Hypothalamus (tissue), 51 donors: ENCODE data around the gene MACF1.

Source experiments
- DNase-seq, 51 donors: peaks; one replicate each; lab custom pipeline; 2025; lab: John Stamatoyannopoulos, UW

Gene MACF1

DNA sequence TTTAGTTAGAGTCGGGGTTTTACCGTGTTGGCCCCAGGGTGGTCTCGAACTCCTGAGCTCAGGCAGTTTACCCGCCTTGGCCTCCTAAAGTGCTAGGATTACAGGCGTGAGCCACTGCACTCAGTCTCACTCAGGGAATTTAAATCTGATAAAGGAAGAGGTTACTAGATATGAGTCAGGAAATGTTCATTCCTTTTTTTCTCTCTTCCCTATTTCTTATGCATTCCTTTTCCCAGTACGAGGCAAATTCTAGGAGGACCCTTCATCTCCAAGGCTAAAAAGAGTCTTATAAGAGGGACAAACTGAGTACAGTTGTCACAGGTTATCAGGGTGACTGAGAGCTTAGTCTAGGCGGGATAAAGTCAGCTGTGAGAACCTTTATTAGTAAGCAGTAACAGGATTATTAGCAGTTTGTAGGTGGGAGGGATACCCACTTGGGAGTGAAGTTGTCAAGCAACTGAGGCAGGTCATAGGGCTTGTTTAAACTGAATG lies 9.1 kb downstream of the MACF1 start:
- peak in 1 of 51 donors; percentile 49 for DNase-seq

DNA sequence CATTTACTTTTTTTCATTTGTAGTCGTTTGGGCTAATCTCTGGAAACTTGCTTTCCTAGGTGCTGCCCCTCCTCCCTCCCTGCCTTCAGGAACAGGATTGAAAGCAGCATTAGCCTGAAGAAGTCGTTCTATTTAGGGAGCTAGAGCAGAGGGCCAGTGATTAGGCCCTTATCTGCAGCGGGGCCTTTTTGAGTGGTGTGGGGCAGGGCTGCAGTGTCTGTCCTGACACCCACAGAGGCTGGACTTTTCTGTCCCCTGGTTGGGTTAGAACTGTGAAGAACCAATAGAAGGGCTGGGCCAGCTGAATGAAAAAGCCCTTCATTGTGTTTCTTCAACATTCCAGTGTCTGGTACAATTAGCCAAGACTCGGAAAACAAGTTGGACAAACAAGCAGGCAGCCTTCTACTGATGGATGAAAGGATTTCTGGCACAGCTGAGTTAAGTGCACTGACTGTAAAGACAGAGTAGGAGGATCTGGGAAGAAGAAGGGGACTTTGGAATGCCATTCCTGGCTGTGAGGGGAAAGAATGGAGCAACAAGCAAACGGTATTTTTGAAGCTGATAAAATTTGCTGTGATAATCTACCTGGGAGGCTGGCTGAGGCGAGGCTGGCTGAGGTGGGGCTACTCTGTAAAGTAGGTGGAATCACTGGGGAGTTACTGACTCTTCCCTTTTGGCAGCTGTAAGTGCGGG lies 9.7 kb downstream of the MACF1 start:
- DNase-seq, result peak in 28 of 51 donors; percentile 23 to 84 (median 42)

DNA sequence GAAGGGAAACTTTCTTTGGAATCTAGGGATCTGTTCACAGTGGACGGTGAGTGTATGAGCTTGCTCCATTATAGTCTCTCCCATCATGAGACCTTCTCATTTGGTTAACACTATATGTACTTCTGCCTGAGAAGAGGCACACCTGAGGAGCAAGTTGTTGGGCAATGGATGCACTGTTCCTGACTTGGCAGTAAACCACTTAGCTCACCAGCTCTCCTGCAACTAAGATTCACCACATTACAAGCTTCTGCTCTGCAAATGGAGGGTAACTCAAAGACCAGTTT lies 10.2 kb downstream of the MACF1 start:
- peak in 1 of 51 donors; percentile 44 for DNase-seq

DNA sequence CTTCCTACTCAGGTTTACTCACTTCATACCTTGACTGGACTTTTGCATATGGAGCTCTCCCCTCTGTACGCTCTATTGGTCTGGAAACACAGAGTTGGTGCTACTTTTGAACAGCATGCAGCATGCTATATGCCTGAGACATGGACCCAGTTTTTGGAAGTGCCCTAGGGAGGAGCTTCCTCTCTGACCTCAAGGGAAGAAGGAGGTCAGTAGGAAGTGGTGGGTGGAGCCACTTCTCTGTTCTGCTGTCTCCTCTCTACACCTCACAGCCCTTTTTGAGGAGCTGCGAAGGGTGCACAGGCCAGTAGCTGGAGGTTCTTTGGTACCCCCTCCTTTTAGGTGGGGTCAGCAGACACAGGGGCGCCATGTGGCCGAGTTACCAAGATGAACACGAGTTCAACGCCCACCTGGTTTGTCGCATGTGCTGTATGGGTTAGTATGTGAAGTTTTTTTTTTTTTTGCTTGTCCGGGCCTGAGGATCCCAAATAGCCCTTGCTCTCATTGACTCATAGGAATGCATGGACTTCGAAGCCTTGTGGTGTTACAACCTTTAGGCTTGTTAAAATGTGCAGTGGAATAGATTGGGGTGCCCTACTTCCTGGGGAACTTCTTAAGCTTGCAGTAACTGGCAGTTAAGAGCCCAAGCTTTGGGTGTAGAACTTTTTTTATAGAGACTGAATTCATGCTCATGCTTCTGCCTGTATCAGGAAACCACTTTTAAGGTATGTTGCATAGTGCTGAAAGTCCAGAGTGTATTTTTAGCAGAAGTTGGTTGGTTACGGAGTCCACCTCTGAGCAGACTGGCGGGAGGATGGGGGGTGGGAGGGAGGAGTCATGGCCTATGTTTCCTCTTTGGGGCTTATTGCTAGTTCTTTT lies 10.7 kb downstream of the MACF1 start:
- DNase-seq, result no peak

DNA sequence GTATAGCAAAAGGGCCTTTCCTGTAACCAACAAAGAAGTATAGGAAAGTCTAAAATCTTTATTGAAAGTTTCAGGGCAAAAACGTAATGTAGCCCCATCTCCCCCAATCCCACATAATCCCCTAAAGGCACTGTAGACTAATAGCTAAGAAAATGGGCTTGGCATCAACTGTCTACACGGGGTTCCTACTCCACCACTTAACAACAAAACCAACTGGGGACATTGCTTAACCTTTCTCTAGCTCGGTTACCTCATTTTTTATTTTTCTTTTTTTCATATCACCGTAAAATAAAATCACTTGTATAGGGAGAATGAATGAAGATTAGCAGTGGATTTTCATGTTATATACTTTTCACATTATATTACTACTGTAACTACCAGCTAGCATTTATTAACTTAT lies 12.3 kb downstream of the MACF1 start:
- DNase-seq, result no peak

DNA sequence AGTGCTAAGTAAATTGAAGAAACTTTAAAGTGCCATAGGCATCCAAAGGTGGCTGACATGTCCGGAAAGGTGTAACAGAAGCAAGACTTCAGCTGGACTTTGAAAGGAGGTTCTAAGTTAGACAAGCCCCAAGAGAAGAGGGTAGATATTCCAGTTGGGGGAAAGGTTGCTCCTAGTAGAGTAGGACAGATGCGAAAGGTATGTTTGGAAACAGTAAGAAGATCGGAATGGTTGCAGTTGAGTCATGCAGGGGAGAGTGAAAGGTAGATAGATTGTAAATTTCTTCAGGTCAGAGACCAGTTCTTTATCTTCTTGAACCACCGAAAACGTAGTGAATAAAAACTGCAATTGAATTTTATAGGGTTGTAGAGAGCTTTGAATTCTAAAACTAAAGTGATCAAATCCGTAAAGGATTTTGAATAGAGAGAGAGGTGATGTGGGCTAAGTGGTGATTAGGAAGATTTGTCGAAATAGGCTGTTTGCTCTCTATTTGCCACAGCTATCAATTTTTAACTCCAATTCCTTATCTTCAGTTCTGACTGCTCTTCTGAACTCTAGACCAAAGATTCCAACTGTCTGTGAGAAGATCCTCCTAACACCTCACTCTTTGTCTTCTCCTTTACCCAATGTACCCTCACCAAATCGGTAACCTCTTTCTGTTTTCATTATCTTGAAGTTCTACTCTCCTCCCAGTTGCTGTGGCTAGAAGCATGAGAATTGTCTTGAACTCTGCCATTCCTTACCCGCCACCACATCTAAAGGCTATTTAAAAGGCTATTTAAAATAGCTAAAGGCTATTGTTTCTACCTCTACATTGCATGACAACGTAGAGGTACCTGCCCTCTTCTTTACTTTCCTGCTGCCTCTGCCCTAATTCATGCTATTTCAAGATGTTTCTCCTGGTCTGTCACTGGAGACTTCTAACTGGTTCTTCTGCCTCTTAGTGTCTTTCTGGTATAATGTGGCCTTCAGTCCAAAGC lies 16.7 kb downstream of the MACF1 start:
- no peak for DNase-seq

DNA sequence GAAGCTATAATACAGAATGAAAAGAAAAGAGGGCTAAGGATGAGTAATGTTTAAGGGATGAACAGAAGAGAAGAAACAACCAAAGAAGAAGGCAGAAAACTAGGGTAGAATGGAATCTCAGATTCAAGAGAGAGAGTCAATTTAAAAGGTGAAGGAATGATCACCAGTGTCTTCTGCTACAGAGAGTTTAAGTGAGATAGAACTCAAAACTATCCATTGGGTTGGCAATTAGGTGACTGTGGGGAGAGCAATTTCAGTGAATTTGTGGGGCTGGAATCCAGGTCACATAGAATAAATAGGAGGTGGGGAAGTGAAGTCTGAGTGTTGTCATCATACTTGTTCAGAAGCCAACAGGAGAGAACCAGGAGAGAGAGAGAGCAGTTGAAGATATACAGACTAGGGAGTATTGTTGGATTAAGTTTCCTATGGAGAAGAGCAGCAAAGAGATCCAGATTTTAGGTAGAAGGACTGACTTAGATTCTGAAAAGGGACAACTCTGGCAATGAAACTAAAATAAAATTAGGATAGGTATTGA lies 19.9 kb downstream of the MACF1 start:
- no peak for DNase-seq

DNA sequence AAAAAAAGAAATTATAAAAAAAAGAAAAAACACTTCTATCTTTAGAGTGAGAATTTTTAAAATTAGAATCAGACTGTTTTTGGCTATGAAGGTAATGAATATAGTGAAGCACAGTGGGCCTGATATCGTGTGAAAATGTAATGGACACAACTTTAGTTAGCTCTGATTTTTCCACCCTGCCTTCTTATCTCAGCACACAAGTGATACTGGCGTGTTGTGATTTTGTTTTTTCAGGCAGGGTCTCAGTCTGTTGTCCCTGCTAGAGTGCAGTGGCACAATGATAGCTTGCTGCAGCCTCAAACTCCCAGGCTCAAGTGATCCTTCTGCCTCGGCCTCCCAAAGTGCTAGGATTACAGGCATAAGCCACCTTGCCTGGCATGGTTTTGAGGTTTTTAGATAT lies 22.3 kb downstream of the MACF1 start:
- no peak for DNase-seq

DNA sequence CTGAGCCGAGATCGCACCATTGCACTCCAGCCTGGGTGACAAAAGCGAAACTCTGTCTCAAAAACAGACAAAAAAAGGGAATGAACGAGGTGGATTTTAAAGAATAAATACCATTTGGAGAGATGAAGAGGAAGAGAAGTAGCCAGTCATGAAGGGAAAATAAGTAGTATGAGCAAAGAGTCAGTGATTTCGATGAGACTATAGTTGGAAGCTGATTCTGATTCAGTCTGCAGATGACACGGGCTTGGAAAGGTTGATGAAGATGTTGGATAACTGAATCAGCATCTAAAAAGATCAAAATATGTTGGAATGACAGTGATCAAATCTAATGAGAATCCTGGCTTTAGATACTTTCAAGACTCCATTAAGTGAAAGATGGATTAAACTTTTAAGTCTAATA lies 23.8 kb downstream of the MACF1 start:
- DNase-seq, result no peak

DNA sequence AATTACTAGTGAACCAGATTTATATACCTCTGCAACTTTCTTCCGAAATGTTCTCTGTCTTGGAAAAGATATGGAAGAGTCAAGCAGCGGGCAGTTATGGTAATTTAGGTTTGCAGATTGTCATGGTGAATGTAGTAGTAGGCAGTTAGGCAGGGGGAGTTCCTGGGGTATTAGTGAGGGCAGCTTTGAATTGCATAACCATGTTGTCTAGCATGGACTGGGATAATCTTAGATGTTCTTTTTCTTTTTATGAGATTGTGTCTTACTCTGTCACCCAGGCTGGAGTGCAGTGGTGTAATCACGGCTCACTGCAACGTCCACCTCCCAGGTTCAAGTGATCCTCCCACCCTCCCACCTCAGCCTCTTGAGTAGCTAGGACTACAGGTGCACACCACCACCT lies 25.0 kb downstream of the MACF1 start:
- no peak for DNase-seq

DNA sequence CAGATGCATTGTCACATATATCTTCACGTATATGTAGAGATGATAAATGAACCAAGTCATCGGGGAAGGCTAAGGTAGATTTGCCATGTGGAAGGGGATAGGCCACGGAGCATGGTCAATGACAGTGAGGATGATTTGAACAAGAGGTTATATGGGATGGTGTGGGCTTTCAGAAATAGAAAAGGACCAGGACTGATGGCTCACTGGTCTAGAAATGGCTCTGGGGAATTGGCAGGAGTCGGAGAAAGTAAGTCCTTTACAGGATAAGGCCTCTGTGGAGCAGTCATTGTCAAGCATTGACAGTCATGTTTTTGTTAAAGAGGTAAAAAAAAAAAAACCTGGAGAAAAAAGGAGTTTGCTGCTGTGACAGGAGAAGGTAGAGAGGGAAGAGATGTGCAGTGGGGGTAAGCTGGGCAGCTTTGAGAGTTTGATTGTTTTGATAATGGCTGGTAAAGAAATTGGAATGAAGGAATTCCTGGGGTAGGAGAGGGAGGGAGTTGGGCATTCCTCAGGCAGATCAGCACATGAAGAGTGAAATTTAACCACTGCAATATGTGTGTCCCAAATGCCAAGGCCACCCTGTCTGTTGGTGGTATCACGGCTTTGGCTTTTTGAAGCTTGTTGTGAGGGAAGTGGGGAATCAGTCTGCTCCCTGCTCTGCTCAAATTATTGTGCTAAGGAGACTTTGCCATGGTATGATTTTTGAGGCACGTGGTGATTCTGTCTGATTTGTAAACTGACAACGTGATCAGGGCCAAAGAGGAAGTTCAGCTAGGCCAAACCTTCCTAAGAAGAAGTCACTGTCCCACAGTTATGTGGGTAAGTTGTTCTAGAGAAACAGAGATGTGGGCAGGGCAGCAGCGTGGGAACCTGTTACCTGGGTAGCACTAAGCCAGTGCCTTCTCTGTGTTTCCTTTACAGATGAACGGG lies 26.0 kb downstream of the MACF1 start:
- DNase-seq, result peak in 2 of 51 donors; percentile 6 to 9

DNA sequence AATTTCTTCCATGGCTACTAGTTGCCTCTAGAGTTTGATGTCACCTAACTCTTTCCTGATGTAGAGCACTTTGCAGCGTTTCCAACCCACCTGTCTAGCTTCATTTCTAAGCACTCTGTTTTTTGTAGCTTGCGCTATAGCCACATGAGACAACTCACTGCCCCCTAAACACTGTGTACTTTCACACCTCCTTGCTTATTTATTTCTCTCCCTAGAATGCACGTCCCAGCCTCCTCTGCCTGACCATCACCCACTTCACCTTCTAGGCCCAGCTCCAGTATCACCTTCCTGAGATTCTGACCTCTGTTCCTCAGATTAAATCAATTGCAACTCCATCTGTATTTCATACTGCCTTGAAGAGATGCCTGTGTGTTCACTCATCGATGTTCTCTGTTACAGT lies 32.5 kb downstream of the MACF1 start:
- DNase-seq, result peak in 1 of 51 donors; percentile 34

DNA sequence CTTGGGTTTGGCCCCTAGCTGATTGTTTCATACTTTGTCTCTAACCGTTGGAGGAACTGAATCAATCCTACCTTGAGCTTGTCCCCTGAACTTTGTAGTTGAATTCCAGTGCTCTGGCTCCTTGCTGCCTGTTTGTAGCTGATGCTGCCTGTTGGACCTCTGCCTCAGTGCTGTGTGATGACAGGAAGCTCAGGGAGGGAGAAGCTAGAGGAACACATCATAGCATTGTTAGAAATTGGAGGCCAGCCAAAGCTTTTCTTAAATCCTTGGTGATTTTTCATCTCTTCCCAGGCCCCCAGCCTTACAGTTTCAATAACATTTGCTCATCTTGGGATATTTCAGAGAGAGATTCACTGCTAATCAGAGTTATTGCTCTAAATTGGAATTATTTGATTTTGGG lies 34.0 kb downstream of the MACF1 start:
- peak in 33 of 51 donors; percentile 10 to 81 (median 48) for DNase-seq

DNA sequence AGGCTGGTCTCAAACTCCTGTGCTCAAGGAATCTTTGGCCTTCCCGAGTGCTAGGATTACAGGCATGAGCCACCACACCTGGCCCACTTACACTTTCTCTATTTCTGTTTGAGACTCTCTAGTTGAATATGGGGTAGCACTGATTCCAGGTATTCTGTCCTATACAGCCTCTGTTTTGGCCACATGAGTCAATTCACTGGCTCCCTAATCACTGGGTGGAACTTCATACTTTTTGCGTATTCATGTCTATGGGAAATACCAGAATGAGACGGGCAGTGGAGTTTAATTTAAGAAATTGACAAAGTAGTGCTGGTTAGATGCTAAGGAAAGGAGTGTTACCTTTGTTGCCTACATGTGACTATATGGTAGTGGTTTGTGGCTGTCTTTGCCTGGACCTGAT lies 35.5 kb downstream of the MACF1 start:
- DNase-seq, result no peak

DNA sequence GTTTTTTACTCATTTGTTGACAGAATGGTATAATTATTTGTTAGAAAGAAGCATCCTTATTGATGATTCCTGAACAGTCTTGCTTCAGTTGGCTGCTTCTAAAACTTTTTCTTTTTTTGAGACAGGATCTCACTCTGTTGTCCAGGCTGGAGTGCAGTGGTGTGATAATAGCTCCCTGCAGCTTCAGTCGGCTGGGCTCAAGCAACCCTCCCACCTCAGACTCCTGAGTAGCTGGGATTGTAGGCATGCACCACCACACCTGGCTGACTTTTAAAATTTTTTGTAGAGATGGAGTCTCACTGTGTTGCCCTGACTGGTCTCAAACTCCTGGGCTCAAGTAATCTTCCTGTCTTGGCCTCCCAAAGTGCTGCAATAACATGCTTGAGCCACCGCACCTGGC lies 38.8 kb downstream of the MACF1 start:
- no peak for DNase-seq

DNA sequence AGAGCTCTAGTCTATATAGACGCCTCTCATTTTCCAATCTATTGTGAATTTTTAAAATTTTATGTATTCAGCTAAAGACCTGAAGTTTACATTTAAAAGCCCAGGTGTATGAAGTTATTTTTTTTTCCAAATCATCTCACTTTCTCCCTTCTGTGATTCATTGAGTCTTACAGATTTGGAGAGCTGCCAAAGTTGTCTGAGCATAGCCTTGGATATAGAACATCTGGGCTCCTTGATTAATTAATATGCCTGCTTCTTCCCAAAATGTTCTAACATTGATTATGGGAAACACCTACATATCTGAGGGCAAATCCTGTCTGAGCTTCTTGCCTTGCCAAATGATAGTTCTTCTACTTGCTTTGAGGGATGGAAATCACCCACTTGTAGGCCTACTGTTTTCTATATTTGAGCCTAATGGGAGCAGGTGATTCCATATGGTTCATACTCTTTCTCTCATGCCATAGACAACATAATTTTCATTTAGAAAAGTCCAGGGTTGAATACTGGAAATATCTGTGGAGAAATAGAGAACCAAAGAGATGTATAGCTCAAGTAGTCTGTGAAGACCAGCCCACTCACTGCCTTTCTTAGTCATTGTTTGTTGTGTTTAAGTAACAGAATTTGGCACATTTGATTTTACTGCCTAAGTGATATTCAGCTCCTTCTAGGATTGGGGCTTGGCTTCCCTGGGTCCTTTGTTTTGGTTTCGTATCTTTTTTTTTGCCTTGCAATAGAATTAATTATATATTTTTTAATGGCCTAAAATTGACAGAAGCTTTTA lies 46.2 kb downstream of the MACF1 start:
- no peak for DNase-seq

DNA sequence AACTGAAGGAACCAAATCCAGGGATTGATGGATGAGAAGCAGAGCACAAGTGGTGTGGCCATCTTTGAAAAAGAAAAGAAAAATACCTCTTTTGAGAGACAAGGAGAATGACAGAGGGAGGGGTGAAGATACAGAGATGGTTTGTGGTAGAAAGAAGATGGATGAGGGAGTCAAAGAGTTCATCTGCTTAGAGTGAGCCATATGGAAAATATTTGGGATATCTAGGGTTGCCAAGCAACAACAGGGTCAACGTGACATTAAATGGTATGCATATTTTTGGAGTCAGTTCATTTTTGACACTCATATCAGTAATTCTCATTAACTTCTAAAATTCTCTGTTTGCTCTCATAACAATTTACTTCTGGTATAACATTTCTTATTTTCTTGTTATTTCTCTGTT lies 50.7 kb downstream of the MACF1 start:
- DNase-seq, result no peak

DNA sequence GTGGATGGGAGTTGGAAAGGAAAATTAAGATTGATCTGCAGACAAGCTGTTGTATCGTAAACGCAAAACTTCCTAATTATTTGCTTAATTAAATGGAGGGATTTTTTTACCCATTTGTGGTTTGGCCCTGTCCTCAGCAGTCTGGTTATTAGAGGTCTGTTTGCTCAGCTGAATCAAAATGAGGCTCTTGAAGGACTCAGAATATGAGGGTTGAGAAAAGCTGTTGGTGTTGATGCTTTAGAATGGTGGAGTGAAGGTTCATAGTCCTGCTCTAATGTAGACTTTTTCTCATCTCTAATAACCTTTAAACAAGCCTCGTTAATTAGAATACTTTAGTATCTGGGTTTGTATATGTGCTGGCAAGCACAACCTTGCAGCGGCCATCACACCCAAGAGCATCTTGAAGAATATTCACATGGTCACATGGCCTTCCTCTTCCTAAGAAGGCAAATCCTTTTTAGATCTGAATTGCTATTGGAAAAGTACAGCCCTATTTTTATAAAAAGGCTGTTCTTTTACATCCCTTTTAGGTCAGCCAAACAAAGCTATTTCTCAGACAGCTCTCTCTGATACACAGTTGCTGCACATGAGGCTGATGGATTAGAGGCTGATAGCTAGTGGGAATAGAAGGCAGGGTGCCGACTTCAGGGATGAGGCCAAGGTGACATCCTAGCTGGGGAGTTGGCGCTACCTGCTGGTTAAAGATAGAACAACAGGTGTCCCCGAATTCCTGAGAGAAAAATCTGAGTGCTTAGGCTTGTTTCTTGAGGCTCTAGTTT lies 53.8 kb downstream of the MACF1 start:
- DNase-seq, result peak in 34 of 51 donors; percentile 11 to 79 (median 44)
